Ectodermal cell (in vitro differentiated cells): ENCODE measurements around the gene THOP1.

Experiments used
- H3K27ac ChIP-seq: 2 replicates; pipeline ENCODE4 v1.7.0; 2013; ENCODE audit warnings: mild to moderate bottlenecking, low read depth, low read length; ENCODE audit not compliant: insufficient read depth, poor library complexity, severe bottlenecking
- H3K27me3 ChIP-seq: 2 replicates; pipeline ENCODE4 v1.7.0; 2013; ENCODE audit warnings: mild to moderate bottlenecking, low read length; ENCODE audit not compliant: insufficient read depth, control insufficient read depth, poor library complexity, severe bottlenecking
- H3K36me3 ChIP-seq: one replicate; pipeline ENCODE4 v1.7.0; 2013; ENCODE audit warnings: low read length; ENCODE audit not compliant: control insufficient read depth, insufficient read depth
- H3K4me1 ChIP-seq: one replicate; pipeline ENCODE4 v1.7.0; 2013; ENCODE audit warnings: low read length; ENCODE audit not compliant: control insufficient read depth, insufficient read depth
- H3K4me3 ChIP-seq: 2 replicates; pipeline ENCODE4 v1.7.0; 2013; ENCODE audit warnings: low read depth, low read length, control low read depth; ENCODE audit not compliant: insufficient read depth
- H3K9me3 ChIP-seq: 2 replicates; pipeline ENCODE4 v1.7.0; 2013; ENCODE audit warnings: mild to moderate bottlenecking, low read length, moderate library complexity; ENCODE audit not compliant: control insufficient read depth
- WGBS, 2 experiments: methylation state at CpG; one replicate each; pipeline ENCODE4 v1.1.7; 2013; ENCODE audit warnings: missing lambda C conversion rate in 2 of 2; 5-methylcytosine and 5-hydroxymethylcytosine counted together

The THOP1 gene

GRCh38 chr19:2854849-2855248, 69.5 kb downstream of the THOP1 start:
- no peak overlapping the region for H3K4me3 ChIP-seq
- H3K4me1 ChIP-seq: no peaks in the 10 kb centered on the region
- peaks cover 30% of the 10 kb centered on the region for H3K9me3 ChIP-seq
- H3K27me3 ChIP-seq: no peaks in the 10 kb centered on the region
- peaks cover 55% of the 10 kb centered on the region for H3K36me3 ChIP-seq
- WGBS, 2 experiments: 89 to 91% methylated on average over 2 to 3 of the region's 3 CpGs
- no peak overlapping the region for H3K27ac ChIP-seq

GRCh38 chr19:2856457-2857050, 71.3 kb downstream of the THOP1 start:
- Histone ChIP-seq H3K27ac (no peak overlapping the region), H3K9me3 (peaks cover 26% of the 10 kb centered on the region), H3K36me3 (peaks cover 40% of the 10 kb centered on the region), H3K27me3 (no peaks in the 10 kb centered on the region), H3K4me1 (no peaks in the 10 kb centered on the region), H3K4me3 (no peak overlapping the region)
- WGBS, 2 experiments: 87 to 95% methylated on average over 5 of the region's 5 CpGs

- WGBS, 2 experiments: 95% methylated on average over 27 of the region's 27 CpGs
- Histone ChIP-seq H3K27ac (no peak overlapping the region), H3K9me3 (peaks cover 9% of the 10 kb centered on the region), H3K4me1 (no peaks in the 10 kb centered on the region), H3K36me3 (peaks cover 17% of the 10 kb centered on the region), H3K27me3 (no peaks in the 10 kb centered on the region), H3K4me3 (no peak overlapping the region)
These were observed 73.6 kb downstream of the THOP1 start for GRCh38 chr19:2858864-2859263.

- Histone ChIP-seq H3K9me3 (no peaks in the 10 kb centered on the region), H3K27ac (no peak overlapping the region), H3K4me3 (no peak overlapping the region), H3K4me1 (no peaks in the 10 kb centered on the region), H3K36me3 (no peaks in the 10 kb centered on the region), H3K27me3 (no peaks in the 10 kb centered on the region)
- 84 to 86% methylated on average over 10 of the region's 10 CpGs for WGBS, 2 experiments
These were observed 78.5 kb downstream of the THOP1 start for GRCh38 chr19:2863816-2864215.
